ENCODE measurements around the gene ASPSCR1. TPM values are rescaled to one million over a fixed set of nuclear protein-coding genes. Genes with fewer than 3 reads are reported as not detected.

ASPSCR1 gene
- total and polyA plus RNA-seq, 10 of the 15 experiments (the other 5 are each of a cell fraction or from before 2014, with no cell fraction given), result 1.5 to 48.4 (median 25.4) TPM

DNA sequence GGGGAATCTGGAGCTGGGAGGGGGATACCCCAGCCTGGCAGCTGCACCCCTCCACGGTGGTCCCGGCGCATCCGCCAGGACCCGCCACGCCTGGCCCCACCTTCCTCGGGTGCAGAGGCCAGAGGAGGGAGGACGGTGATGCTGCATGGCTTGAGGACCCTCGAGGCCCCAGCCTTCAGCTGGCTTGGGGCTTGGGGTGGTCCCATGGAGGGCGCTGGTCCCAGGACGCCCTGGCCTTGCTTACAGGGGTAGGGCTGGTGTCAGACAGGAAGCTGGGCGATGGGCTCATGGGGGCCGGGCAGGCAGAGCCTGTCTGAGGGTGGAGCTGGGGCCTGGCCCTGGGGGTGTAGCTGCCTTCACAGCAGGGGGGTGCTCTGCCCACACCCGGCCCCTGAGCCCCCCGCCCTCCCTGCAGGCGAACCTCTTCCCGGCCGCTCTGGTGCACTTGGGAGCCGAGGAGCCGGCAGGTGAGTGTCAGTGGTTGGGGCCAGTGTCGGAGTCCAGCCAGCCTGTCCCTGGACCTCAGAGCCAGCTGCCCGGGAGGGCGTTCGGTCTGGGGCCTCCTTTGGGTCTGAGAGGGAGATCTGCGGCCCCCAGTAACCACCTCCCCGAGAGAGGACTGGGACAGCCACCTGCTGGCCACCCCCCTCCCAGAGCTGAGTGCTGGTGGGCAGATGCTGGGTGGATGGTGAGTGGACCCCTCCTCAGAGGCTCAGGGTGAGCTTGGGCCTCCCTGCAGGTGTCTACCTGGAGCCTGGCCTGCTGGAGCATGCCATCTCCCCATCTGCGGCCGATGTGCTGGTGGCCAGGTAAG is 38.8 kb downstream of the ASPSCR1 start:
- no peak overlapping the region for H3K4me3 ChIP-seq
- ATAC-seq, result no peak
- peaks cover 9% of the 10 kb centered on the region for H3K79me2 ChIP-seq (ENCODE audit: control insufficient read depth, insufficient read depth, low read length)
- H3K9ac ChIP-seq (ENCODE audit: control insufficient read depth, insufficient read depth, low read length), result no peak overlapping the region
- ChIA-PET CTCF (interaction anchor here (0.6 to 0.9 kb wide), 2 partner anchors 40 to 57 kb away, joined by 3 read pairs; no protein-coding TSS in a partner anchor), POLR2A (no interaction called here), SMC1A (ENCODE audit: uncharacterized antibody, unreplicated experiment) (no interaction called here), RAD21 (ENCODE audit: unreplicated experiment) (interaction anchor here (1.8 kb wide), 1 partner anchor 56 kb away, joined by 6 read pairs; no protein-coding TSS in a partner anchor)
- in situ Hi-C loops (cut with MboI) (no loop called here), intact Hi-C loops (cut with micrococcal nuclease; ENCODE audit: unreplicated experiment) (no loop called here)
- FAIRE-seq, result no peak
- TF ChIP-seq, protein P1, sequence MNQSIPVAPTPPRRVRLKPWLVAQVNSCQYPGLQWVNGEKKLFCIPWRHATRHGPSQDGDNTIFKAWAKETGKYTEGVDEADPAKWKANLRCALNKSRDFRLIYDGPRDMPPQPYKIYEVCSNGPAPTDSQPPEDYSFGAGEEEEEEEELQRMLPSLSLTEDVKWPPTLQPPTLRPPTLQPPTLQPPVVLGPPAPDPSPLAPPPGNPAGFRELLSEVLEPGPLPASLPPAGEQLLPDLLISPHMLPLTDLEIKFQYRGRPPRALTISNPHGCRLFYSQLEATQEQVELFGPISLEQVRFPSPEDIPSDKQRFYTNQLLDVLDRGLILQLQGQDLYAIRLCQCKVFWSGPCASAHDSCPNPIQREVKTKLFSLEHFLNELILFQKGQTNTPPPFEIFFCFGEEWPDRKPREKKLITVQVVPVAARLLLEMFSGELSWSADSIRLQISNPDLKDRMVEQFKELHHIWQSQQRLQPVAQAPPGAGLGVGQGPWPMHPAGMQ (IDR thresholded peaks at IDR 0.05; ENCODE audit: borderline replicate concordance), result no peak
- TF ChIP-seq POLR2A (IDR thresholded peaks at IDR 0.05; ENCODE audit: low read depth, low read length), result peak; percentile 6
- no peak overlapping the region for H2AFZ ChIP-seq (ENCODE audit: control insufficient read depth, low read depth, low read length)
- H3K36me3 ChIP-seq (ENCODE audit: control insufficient read depth in 2 of 2, insufficient read depth in 2 of 2, low read length in 1 of 2), result no peaks in the 10 kb centered on the region; a peak in 2 of 4 replicates
- no peaks in the 10 kb centered on the region for H3K9me3 ChIP-seq (replicated peaks; ENCODE audit: control insufficient read depth, insufficient read depth, low read length)
- BruUV-seq (replicated peaks), result no TSS peak
- no peak for DNase-seq (ENCODE audit: low read depth, low spot score)
- no peak overlapping the region for H3K27ac ChIP-seq (ENCODE audit: control insufficient read depth, insufficient read depth)
- no peaks in the 10 kb centered on the region for H3K27me3 ChIP-seq (replicated peaks in 1 of 2; ENCODE audit: control insufficient read depth in 2 of 2, insufficient read depth in 2 of 2, low read length in 1 of 2)
- H3K4me2 ChIP-seq (ENCODE audit: control insufficient read depth, insufficient read depth), result no peak overlapping the region
- peaks cover 1% of the 10 kb centered on the region; the same call in 1 of the 2 replicates for H3K4me1 ChIP-seq (ENCODE audit: control insufficient read depth, insufficient read depth, low read length)
- 73% methylated on average over 28 of the region's 28 CpGs for WGBS (ENCODE audit: insufficient coverage, insufficient replicate concordance, low lambda C conversion rate, missing lambda C conversion rate)
- no peaks in the 10 kb centered on the region for H4K20me1 ChIP-seq (ENCODE audit: control insufficient read depth, insufficient read depth)

DNA sequence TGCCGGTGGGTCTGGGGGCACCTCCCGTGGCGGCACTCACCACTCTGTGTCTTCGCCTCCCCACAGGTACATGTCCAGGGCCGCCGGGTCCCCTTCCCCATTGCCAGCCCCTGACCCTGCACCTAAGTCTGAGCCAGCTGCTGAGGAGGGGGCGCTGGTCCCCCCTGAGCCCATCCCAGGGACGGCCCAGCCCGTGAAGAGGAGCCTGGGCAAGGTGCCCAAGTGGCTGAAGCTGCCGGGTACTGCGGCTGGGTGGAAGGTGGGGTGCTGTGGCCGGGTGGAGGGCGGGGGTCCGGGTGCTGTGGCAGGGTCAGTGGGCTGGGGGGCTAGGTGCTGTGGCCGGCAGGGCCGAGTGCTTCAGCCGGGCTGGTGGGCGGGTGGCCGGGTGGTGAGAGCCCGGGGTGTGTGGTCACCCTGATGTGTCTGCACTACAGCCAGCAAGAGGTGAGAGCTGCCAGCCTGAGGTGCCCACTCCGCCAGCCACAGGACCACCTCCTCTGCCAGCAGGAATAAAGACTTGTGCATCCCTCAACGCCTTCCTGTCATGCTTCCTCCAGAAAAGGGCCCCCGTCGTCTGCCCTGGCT is 39.5 kb downstream of the ASPSCR1 start:
- ChIA-PET POLR2A (no interaction called here), CTCF (no interaction called here)
- intact Hi-C loops (cut with micrococcal nuclease; ENCODE audit: unreplicated experiment), result no loop called here

More for the DNA sequence above, 39.5 kb downstream of the ASPSCR1 start:
- no peak for DNase-seq (ENCODE audit: low read depth, low spot score)
- BruUV-seq (replicated peaks), result no TSS peak
- Histone ChIP-seq H3K4me3 (no peak overlapping the region), H3K4me1 (ENCODE audit: control insufficient read depth, insufficient read depth, low read length) (peaks cover 5% of the 10 kb centered on the region), H3K27me3 (replicated peaks in 1 of 2; ENCODE audit: control insufficient read depth in 2 of 2, insufficient read depth in 2 of 2, low read length in 1 of 2) (no peaks in the 10 kb centered on the region), H3K36me3 (ENCODE audit: control insufficient read depth in 2 of 2, insufficient read depth in 2 of 2, low read length in 1 of 2) (no peaks in the 10 kb centered on the region; a peak in 2 of 4 replicates), H3K27ac (ENCODE audit: control insufficient read depth, insufficient read depth) (no peak overlapping the region), H3K9ac (ENCODE audit: control insufficient read depth, insufficient read depth, low read length) (no peak overlapping the region), H4K20me1 (ENCODE audit: control insufficient read depth, insufficient read depth) (no peaks in the 10 kb centered on the region), H3K4me2 (ENCODE audit: control insufficient read depth, insufficient read depth) (no peak overlapping the region), H3K9me3 (replicated peaks; ENCODE audit: control insufficient read depth, insufficient read depth, low read length) (no peaks in the 10 kb centered on the region), H3K79me2 (ENCODE audit: control insufficient read depth, insufficient read depth, low read length) (peaks cover 14% of the 10 kb centered on the region), H2AFZ (ENCODE audit: control insufficient read depth, low read depth, low read length) (no peak overlapping the region)
- 92% methylated on average over 13 of the region's 24 CpGs for WGBS (ENCODE audit: insufficient coverage, insufficient replicate concordance, low lambda C conversion rate, missing lambda C conversion rate)
- ATAC-seq, result no peak
- RAD21 ChIA-PET (ENCODE audit: unreplicated experiment), result interaction anchor here (1.8 kb wide), 1 partner anchor 57 kb away, joined by 6 read pairs; no protein-coding TSS in a partner anchor
- TF ChIP-seq ZNF384 (IDR thresholded peaks at IDR 0.05; ENCODE audit: borderline replicate concordance, low read depth, low read length) (no peak), TCF7 (IDR thresholded peaks at IDR 0.05; ENCODE audit: borderline replicate concordance) (no peak), POLR2A (IDR thresholded peaks at IDR 0.05; ENCODE audit: low read depth, low read length) (peak; percentile 15; the same call in 1 of the 2 replicates)
- SMC1A ChIA-PET (ENCODE audit: uncharacterized antibody, unreplicated experiment), result no interaction called here
- FAIRE-seq, result no peak
- in situ Hi-C loops (cut with MboI), result no loop called here
